Panc1 (cell line): Measurements from ENCODE around the gene CORO7.

Source experiments
- POLR2AphosphoS5 ChIP-seq: IDR thresholded peaks from 2 replicates; pipeline ENCODE4 v1.6.1; 2012; ENCODE audit warnings: mild to moderate bottlenecking, low read depth, low read length, moderate library complexity
- SIN3A ChIP-seq: IDR thresholded peaks from 2 replicates; pipeline ENCODE4 v1.6.1; 2012; ENCODE audit warnings: low read depth, mild to moderate bottlenecking, low read length, moderate library complexity, borderline replicate concordance; ENCODE audit not compliant: insufficient read depth
- TCF7L2 ChIP-seq: IDR thresholded peaks from 2 replicates; pipeline ENCODE4 v1.6.1; 2011; ENCODE audit warnings: mild to moderate bottlenecking, low read depth, low read length, inconsistent platforms
- TF ChIP-seq, protein P1 (sequence below): fragments of 450-650 bp; IDR thresholded peaks from 2 replicates; pipeline ENCODE4 v1.5.1; 2017; ENCODE audit warnings: mild to moderate bottlenecking
- TF ChIP-seq, protein P2 (sequence below), 2 experiments: IDR thresholded peaks; 2 replicates each; pipeline ENCODE4 v1.6.1; 2011 to 2012; ENCODE audit warnings: low read depth in 2 of 2, control low read depth in 1 of 2, low read length in 1 of 2, mild to moderate bottlenecking in 1 of 2, moderate library complexity in 1 of 2; ENCODE audit not compliant: insufficient read depth in 1 of 2

GRCh38 chr16:4358236-4358635, 58.2 kb downstream of the CORO7 start:
- TF ChIP-seq POLR2AphosphoS5 (no peak), SIN3A (no peak), TCF7L2 (no peak)
- TF ChIP-seq, protein P1, sequence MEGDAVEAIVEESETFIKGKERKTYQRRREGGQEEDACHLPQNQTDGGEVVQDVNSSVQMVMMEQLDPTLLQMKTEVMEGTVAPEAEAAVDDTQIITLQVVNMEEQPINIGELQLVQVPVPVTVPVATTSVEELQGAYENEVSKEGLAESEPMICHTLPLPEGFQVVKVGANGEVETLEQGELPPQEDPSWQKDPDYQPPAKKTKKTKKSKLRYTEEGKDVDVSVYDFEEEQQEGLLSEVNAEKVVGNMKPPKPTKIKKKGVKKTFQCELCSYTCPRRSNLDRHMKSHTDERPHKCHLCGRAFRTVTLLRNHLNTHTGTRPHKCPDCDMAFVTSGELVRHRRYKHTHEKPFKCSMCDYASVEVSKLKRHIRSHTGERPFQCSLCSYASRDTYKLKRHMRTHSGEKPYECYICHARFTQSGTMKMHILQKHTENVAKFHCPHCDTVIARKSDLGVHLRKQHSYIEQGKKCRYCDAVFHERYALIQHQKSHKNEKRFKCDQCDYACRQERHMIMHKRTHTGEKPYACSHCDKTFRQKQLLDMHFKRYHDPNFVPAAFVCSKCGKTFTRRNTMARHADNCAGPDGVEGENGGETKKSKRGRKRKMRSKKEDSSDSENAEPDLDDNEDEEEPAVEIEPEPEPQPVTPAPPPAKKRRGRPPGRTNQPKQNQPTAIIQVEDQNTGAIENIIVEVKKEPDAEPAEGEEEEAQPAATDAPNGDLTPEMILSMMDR = no peak
- TF ChIP-seq, protein P2, sequence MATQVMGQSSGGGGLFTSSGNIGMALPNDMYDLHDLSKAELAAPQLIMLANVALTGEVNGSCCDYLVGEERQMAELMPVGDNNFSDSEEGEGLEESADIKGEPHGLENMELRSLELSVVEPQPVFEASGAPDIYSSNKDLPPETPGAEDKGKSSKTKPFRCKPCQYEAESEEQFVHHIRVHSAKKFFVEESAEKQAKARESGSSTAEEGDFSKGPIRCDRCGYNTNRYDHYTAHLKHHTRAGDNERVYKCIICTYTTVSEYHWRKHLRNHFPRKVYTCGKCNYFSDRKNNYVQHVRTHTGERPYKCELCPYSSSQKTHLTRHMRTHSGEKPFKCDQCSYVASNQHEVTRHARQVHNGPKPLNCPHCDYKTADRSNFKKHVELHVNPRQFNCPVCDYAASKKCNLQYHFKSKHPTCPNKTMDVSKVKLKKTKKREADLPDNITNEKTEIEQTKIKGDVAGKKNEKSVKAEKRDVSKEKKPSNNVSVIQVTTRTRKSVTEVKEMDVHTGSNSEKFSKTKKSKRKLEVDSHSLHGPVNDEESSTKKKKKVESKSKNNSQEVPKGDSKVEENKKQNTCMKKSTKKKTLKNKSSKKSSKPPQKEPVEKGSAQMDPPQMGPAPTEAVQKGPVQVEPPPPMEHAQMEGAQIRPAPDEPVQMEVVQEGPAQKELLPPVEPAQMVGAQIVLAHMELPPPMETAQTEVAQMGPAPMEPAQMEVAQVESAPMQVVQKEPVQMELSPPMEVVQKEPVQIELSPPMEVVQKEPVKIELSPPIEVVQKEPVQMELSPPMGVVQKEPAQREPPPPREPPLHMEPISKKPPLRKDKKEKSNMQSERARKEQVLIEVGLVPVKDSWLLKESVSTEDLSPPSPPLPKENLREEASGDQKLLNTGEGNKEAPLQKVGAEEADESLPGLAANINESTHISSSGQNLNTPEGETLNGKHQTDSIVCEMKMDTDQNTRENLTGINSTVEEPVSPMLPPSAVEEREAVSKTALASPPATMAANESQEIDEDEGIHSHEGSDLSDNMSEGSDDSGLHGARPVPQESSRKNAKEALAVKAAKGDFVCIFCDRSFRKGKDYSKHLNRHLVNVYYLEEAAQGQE (IDR thresholded peaks at IDR 0.05; ENCODE audit: insufficient read depth in 1 of 2, low read depth in 2 of 2, low read length in 1 of 2) = no peak
